GM18508 (cell line): ENCODE measurements around the gene TBC1D7.

Source experiments
- ATAC-seq: cut with Tn5 transposase; IDR thresholded peaks from one replicate; pipeline ENCODE4 v1.9.1; 2021; ENCODE audit warnings: moderate number of reproducible peaks; ENCODE audit not compliant: insufficient read depth, unreplicated experiment

Gene TBC1D7

DNA sequence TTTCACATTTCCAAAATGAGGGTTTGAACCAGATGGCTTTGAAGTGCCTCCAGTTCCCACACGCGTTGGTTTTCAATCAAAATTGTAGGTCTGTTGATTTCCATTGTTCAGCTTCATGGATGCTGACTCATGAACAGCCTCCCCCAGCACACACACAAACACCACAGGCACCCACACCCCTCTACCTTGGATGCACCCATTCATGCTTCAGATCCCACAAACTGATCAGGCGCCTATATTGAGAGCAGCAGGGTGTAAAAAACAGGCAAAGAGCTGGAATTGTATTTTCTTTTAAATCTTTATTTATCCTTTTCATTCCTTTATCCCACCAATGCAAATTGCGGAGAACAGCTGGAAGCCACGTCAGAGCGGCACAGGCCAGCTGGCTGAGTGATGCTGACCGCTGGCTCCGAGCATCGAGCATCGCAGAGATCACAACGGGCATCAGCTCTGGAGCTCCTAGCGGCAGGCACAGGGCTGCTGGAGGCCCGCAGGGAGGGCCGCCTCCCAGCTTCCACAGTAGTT, 29.3 kb upstream of the TBC1D7 start:
- no peak for ATAC-seq

DNA sequence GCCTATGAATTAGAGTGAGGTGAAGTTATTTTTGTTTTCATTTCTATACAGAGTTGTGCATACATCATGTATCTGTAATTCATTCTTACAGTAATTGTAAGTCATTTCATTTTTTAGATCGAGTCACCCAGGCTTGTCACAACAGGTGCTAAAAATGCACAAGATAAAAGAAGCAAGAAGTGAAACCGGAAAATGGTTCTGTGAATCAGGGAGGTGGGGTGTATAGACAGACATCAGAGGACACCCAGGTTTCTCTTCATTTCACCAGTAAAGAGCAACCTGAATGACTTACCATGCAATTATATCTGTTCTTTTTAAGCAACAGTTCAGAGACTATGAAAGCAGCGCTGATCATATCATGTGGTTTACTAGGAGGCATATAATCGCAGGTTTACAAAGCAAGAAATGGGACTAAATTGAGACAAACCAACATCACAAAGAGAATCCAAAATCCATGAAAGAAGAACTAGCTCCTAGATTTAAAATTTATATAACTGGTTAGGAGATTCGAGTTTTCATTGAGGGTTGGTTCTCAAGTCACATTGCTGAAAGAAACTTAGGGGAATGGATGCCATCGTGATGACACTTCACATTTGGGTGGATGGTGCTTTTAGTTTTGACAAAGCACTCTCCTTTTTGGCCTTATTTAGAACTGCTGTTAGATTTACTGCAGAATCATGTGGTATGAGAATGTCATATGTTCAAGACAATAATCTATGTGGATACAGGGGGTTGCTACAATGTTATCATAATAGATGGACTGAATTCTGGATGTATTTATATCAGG, 27.9 kb upstream of the TBC1D7 start:
- ATAC-seq: peak; percentile 70

DNA sequence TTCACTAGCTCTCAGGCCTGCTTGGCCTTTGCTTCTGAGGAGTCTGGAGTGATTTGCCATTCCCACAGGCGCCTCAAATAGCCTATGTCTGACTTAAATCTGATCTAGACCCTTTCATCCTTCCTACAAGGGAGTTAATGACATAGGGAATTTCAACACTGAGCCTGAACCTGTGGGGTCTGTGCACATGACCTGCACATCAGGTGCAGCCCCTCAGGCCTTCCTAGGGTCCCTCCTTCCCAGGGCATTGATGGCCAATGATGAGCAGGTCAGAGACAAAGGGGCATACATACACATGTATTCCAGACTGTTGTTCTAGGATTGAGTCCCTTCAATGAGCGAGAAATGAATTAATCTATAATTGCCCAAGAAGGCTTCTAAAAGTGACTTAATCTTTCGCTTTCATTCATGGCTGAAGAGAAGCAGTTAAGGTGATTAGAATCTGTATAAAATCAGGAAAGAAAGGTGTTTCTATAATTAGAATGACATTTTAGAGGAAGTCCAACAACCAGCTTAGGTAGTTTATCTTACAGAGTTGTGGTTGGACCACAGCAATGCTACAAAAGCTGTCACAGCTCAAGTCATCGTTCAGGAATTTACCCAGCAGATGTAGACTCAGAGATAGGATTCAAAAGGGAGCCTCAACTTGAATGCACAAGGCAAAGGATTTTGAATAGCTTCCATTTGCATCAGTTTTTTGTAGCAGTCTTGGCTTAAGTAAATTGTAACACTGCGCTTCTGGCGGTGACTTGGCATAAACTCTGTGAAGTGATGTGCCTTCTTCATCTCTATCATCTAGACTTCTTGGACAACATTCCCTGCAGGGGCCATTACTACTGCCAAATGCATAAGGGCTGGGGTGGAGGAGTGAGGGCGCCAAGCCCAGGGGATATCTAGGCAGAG, 27.0 kb upstream of the TBC1D7 start:
- peak; percentile 26 for ATAC-seq

DNA sequence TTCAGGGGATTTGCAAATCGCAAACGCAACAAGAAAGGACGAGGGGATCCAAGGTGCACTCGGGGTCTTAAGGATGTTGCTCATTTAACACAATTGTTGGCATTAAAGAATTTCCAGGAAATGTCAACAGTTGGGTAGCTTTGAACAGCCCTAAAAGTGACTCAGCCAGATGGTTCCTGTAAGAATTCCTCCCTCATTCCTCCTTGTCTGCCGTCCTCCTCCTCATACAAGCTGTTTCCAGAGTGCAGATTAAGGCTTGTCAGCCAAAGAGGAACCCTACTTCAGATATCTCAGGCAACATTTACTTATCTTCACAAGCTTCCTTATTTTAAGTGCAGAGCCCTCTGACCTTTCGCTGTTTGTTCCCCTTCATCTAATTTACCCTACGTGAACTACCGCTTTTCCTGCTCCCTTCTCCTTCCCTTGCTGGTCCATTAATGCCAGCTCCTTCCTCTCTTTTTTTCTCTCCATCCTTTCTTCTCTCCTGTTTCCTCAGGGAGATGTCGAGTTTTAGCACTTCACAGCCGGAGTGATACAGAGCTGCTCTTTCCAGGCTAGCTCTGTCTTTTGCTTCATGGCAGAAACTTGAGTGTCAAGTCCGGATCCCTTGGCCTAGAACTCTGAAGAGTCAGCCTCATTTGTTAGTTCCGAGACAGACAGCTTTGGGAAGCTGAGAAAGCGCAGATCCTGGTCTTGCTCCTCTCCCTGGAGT, 26.1 kb upstream of the TBC1D7 start:
- ATAC-seq: no peak

DNA sequence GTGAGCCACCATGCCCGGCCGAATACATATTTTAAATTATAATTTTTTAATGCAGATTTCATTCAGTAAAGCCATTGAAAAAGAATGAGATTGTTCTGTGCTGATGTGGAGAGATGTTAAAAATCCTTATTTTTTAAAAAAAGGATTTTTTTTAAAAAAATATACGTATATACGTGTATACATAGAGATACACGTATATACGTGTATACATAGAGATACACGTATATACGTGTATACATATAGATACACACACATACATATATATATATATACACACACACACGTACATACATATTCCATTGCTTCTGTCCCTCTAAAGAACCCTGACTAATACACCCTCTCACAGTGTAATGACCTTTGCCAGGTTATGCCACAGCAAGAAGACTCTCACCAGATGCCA, 23.8 kb upstream of the TBC1D7 start:
- ATAC-seq: no peak

DNA sequence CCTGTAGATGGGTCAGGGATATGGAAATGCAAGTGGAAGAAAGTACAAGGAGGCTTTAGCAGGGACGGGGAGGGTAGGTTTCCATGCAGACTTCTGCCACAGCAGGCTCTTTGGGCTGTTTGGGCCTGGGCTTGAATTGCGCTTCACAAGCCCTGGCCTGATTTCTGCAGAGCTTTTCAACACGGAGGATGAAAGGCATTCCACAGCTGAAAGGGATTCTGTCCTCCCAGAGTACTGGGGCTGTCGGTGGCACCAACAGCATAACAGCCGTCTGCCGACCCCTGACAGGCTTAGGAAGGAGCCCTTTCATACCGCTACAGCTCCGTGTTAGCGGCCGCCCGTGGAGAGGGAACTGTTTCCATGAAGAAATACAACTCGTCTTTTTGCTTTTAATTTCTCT, 22.9 kb upstream of the TBC1D7 start:
- no peak for ATAC-seq

DNA sequence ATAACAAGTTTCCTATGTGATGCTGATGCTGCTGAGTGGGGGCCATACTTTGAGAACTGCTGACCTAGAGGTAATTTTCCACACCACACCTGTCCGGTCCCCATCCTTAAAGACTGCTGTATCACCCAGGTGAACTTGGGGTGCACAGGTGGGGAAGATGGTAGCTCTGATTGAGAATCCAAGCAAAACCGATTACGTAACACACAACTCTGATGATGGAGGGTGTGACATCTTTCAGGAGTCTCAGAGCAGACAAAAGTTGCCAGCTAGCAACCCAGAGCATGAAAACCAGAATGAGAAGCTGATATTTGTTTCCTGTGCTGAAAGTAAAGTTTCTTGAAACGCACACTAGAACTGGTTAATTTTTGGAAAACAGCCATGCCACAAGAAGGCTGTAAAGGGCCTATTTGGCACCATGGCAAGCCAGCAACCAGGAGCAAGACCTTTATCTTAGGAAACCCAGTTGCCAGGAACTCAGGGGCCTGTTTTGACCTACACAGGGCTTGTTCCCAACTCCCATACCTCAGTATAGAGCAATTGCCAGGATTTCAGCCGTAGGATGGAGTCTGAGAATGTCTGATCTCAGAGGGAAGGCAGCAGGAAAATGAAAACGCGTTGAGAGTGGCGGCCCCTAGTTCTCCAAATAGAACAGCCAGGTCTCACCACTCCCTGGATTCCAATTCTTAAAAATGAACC, 21.6 kb upstream of the TBC1D7 start:
- no peak for ATAC-seq

DNA sequence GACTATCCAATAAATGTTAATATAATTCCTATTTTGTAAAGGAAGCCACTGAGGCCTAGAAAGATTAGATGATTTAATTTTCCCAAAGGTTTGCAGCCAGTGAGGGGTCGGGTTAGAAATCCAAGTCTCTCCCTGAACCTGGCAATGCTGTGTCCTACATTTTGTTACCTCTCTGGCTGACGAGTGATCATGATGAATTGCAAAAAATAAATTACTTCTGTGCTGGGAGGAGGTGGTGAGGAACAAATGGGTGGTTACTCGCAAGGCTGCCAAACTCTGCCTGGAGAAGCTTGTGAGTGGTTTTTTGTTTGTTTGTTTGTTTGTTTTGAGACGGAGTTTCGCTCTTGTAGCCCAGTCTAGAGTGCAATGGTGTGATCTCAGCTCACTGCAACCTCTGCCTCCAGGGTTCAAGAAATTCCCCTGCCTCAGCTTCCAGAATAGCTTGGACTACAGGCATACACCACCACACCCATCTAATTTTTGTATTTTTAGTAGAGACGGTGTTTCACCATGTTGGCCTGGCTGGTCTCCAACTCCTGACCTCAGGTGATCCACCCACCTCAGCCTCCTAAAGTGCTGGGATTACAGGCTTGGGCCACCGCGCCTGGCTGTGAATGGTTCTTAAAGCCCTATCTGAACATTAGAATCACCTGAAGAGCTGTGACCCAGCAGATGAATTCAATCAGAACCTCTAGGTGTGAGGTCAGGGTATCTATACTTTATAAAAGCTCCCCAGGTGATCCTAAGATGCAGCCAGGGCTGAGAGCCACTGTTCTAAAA, 20.2 kb upstream of the TBC1D7 start:
- no peak for ATAC-seq

DNA sequence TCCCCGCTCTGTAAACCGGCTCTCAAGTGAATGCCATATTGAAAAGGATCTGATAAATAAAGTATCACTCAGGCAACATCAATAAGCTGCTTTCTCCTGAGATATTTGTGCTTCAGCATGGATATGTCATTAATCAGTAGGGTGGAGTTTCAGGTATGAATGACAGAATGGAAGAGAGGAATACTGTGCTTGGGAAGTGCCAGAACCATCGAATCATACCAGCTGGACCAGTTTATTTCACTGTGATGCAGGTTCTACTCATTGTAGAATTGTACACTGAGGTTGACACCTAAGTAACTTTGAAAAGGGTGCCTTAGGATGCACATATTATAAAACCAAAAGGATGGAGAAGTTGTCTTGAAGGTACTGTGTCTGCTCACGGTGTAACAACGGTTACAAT, 17.9 kb upstream of the TBC1D7 start:
- ATAC-seq: no peak

DNA sequence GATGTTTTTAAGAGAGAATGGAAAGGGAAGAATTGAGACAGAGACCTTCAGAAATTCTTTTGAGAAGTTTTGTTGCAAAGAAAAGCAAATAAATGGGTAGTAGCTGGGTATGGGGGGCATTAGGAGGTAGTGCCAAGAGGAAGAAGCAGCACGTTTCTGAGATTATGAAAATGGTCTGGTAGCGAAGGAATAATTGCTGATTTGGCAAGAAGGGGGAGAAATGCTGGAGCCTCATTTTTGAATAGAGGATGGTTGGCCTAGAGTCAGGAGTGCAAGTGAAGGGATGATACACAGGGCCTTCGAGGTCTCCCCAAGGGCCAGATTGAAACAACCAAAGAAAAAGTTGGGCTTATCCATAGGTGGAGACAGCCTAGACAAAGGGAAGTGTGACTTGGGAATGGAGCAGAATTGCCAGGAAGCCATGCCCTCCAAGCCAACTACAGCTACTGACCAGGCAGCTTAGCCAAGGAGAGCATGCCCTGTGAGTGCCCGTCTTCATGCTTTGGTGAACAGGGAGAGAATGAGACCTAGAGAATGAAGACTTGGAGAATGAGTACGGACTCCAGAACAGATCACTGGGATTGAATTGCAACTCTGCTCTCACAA, 14.2 kb upstream of the TBC1D7 start:
- no peak for ATAC-seq

DNA sequence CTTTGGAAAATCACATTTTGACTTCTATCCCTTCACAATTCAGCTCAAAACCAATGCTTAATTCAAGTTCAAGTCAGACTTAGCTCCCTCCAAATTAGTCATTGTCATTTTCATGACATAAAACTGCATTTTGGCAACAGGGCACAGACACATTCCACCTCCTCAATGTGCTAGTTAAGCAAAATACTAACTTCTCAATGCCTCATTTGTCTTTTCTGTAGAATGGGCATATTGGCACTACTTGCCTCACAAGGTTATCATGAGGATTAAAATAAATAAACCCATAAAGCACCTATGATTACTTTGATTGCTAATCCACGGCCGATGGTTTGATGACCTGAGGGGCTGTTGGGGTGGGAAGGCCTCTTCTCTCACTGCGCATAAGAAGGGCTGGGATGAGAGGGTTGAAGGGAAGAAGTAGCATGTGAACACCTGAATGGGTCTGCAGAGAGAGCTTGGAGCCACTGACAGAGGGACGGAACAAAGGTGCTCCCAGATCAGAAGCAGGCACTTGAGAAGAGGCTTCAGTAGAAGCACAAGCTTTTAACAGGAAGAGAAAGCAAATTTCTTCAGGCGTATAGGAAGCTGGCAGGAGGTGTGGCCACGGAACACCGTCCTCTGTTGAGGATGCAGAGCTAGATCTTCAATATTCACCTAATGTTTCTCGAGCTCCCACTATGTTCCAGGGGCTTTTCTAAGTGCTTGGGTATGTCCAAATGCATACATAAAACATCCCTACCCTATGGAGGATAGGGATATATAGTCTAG, 11.7 kb upstream of the TBC1D7 start:
- no peak for ATAC-seq

DNA sequence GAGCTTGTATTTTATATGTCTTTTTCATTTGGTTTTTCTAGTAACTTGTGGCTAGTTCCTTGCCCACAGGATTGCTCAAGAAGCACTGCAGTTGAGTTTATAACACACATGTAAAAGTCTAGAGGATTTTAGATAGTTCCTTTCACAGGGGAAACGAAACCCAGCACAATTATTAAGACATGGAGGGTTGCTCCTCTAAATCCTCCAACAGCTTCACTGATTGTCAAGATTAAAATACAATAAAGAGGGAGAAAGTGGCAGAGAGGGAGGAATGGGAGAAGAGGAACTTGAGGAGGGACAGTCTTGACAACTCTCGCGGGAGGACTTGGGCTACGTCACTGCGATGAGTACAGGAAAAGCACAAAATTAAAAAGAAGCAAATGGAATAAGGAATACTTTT, 9.7 kb upstream of the TBC1D7 start:
- no peak for ATAC-seq

DNA sequence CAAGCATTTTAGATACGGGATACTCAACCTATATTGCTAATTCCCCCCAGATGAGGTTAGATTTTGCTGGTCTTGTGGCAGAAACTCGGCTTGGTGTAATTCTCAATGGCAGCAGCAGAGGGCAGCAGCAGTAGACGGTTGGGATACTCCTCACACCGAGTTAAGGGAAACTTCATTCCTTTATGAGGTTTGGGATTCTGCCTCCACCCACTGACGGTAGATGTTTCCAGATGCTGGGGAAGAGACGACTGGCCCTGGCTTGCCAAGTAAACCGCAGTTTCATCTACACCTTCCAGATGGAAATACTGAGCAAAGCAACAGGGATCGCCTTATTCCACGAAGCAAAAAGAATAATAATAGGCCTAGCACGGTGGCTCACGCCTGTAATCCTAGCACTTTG, 8.2 kb upstream of the TBC1D7 start:
- ATAC-seq: no peak

DNA sequence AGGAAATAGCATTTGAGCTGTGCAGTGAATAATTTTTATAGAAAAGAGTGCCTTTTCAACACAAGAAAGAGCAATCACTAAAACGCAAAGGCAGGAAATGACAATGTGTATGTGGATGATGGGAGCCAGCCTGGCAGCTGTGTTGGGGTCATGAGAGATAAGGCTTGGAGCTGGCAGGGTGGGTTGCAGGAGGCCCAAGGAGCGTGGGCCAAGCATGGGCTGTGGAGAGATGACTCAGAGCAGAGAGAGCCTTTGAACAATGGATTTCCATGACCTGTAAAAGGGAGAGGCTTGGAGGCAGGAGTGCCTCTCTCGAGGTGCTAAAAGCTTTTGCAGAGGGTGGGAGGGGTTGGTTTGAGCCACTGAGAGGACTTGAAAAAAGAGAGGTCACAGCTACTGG, 6.6 kb upstream of the TBC1D7 start:
- no peak for ATAC-seq

DNA sequence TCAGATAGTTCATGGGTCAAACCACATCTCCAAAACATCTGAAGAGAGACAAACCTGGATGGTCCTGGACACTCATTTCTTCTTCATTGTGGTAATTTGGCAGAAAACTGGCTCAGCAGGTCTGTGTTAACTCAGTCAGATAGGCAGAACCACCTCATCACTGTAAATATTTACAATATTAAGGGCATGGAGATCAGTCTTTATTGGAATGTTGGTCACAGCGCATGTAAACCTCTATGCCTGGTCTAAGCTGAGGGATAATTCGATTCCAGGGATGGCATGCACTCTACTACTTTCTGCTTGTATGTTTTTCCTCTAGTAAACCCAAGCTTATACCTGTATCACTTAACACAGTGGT, 4.0 kb upstream of the TBC1D7 start:
- no peak for ATAC-seq

DNA sequence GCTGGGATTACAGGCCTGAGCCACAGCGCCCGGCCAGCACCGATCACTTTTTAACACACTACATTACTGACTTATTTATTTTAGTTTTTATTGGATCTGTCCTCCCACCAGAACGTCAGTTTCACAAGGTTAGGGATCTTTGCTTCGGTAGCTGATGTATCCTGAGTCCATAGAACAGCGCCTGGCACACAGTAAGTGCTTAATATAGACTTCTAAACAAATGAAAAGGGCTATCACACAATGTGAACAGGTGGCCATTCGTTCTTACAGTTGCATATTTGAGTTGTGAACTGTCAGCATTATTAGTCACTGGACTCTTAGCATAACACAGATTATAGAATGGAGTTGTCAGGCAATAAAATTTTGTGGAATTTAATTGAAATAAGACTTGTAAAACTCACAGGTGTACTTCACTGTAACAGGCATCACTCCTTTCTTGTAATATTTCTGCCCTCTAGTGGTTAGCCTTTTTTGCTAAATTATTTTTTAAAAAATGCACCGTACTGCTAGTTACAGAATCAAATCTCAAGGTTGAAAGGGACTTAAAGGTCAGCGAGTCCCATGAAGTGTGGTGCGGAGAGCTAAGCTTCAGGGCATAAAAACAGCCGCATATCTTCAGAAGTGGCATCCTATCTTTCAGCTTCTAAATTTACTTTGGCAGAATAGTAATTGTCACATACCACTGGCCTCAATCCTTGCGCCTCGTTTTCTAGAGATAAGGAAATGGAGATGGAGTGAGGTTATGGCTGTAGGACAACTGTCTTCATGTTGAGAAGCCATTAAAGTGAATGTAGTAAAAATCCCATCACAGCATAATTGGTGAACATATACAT, 3.4 kb upstream of the TBC1D7 start:
- no peak for ATAC-seq

DNA sequence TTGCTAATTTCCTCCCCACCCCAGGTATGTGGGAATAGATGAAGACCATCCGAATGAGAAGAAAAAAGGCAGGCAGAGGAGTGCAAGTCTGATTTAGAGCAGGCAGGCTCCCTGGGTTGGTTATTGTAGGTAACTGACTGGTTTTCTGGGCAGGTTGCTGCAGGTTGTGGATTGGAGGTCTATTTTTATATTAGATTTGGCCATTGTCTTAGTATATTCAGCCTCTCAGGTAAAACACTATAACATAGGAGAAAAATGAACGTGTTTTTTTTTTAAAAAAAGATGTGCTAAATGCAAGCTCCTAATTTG, 492 bp upstream of the TBC1D7 start:
- ATAC-seq: peak; percentile 14

DNA sequence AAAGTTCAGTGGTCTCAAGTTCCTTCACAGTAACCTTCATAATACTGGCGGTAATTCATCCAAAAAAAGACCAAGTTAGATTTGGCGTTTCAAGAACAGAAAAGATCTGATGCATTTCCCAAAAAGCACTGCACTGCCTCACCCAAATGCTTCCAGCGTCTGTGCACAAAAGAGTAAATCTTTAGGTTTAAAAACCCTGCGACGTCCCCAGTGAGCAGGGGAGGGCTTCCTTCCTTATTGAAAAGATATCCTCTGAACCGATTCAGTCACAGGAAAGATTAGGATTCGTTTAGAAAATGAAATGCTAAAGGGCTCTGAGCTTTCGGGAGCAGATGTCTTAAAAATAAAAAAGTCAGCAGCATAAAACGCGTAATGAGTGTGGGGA, 654 bp downstream of the TBC1D7 start:
- ATAC-seq: no peak
